Measurements from ENCODE around the gene KRTAP4-16.
"Not testable (repeated sequence)": the region's sequence is repeated elsewhere in the genome, so short reads cannot be mapped to it uniquely, and the experiment has no call there.

The KRTAP4-16 gene

DNA sequence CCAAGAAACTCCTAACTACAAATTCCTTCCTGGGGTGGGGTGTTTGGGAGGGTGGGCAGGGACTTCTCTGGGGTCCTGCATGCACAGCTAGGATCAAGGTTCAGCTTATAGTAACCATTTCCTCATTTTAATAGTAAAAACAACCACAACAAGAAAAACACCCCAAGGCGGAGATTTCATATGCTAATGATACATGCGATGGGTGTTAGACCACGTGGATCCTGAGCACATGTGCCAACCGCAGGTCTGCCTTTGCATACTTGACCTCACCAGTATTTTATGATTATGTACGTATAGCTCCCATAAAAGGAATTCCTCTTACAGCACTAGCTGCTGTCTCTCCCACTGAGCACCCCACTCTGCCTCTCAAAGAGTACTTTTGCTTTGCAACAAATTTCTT lies 14.3 kb upstream of the KRTAP4-16 start:
- DNase-seq (ENCODE audit: low spot score) = no peak
- TF ChIP-seq, protein P1, sequence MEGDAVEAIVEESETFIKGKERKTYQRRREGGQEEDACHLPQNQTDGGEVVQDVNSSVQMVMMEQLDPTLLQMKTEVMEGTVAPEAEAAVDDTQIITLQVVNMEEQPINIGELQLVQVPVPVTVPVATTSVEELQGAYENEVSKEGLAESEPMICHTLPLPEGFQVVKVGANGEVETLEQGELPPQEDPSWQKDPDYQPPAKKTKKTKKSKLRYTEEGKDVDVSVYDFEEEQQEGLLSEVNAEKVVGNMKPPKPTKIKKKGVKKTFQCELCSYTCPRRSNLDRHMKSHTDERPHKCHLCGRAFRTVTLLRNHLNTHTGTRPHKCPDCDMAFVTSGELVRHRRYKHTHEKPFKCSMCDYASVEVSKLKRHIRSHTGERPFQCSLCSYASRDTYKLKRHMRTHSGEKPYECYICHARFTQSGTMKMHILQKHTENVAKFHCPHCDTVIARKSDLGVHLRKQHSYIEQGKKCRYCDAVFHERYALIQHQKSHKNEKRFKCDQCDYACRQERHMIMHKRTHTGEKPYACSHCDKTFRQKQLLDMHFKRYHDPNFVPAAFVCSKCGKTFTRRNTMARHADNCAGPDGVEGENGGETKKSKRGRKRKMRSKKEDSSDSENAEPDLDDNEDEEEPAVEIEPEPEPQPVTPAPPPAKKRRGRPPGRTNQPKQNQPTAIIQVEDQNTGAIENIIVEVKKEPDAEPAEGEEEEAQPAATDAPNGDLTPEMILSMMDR (IDR thresholded peaks at IDR 0.05; ENCODE audit: extremely low read depth, insufficient read depth, missing control alignments) = no peak
- in situ Hi-C loops (cut with MboI; ENCODE audit: low pct_unique_long_range_greater_than_20kb, low sequenced_read_pairs, unreplicated experiment) = no loop called here

- in situ Hi-C loops (cut with MboI; ENCODE audit: low pct_unique_long_range_greater_than_20kb, low sequenced_read_pairs, unreplicated experiment) = no loop called here
- TF ChIP-seq, protein P1 (IDR thresholded peaks at IDR 0.05; ENCODE audit: extremely low read depth, insufficient read depth, missing control alignments) = no peak
These were observed 9.3 kb upstream of the KRTAP4-16 start for GRCh38 chr17:41111151-41111885.

GRCh38 chr17:41108728-41109386 lies 6.8 kb upstream of the KRTAP4-16 start:
- DNase-seq (ENCODE audit: low spot score); in situ Hi-C loops (cut with MboI; ENCODE audit: low pct_unique_long_range_greater_than_20kb, low sequenced_read_pairs, unreplicated experiment): not testable (repeated sequence)

More at GRCh38 chr17:41111151-41111885, 9.3 kb upstream of the KRTAP4-16 start:
- no peak for DNase-seq (ENCODE audit: low spot score)

DNA sequence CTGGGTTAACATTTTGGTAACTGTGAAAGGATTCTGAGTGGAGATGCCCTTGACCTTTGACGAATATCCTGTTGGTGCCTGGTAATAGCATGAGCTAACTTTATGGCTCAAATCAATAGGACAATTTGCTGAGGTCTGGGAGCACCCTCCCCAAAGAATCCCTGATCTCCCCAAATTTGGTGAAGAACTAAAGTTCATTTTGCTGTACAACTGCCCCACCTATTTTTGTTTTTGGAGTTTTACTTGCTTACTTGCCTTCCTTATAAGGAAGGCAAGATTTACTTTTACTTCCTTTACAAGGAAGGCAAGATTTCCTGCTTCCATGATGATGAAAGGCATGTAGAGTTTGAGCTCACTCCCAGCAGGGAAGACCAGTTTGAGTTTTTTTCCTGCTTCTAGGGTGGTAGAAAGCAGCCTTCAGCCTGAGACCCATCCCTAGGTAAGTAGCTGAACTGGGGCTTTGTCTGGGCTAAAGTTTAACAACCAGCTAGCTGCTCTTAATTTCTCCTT lies 6.0 kb upstream of the KRTAP4-16 start:
- TF ChIP-seq, protein P1 (IDR thresholded peaks at IDR 0.05; ENCODE audit: extremely low read depth, insufficient read depth, missing control alignments) = no peak
- no peak for DNase-seq (ENCODE audit: low spot score)
- in situ Hi-C loops (cut with MboI; ENCODE audit: low pct_unique_long_range_greater_than_20kb, low sequenced_read_pairs, unreplicated experiment) = no loop called here

DNA sequence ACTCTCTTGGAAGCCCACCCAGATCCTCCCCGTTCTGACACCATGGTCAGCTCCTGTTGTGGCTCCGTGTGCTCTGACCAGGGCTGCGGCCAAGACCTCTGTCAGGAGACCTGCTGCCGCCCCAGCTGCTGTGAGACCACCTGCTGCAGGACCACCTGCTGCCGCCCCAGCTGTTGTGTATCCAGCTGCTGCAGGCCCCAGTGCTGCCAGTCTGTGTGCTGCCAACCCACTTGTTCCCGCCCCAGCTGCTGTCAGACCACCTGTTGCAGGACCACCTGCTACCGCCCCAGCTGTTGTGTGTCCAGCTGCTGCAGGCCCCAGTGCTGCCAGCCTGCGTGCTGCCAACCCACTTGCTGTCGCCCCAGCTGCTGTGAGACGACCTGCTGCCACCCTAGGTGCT lies 3.3 kb upstream of the KRTAP4-16 start, which contains the start of gene KRTAP4-9:
Gene KRTAP4-9, plus strand, starts transcription at position 43 of the 400 bp plus-strand sequence. Its CDS starts 0 bp downstream, at position 43.
- in situ Hi-C loops (cut with MboI; ENCODE audit: low pct_unique_long_range_greater_than_20kb, low sequenced_read_pairs, unreplicated experiment); DNase-seq (ENCODE audit: low spot score): not testable (repeated sequence)

- DNase-seq (ENCODE audit: low spot score) = not testable (repeated sequence)
These were observed 2.5 kb upstream of the KRTAP4-16 start for GRCh38 chr17:41104386-41105038.

GRCh38 chr17:41103896-41104295 lies 1.9 kb upstream of the KRTAP4-16 start:
- in situ Hi-C loops (cut with MboI; ENCODE audit: low pct_unique_long_range_greater_than_20kb, low sequenced_read_pairs, unreplicated experiment) = no loop called here
- DNase-seq (ENCODE audit: low spot score) = no peak
- TF ChIP-seq, protein P1 (IDR thresholded peaks at IDR 0.05; ENCODE audit: extremely low read depth, insufficient read depth, missing control alignments) = no peak

More at GRCh38 chr17:41104386-41105038, 2.5 kb upstream of the KRTAP4-16 start:
- in situ Hi-C loops (cut with MboI; ENCODE audit: low pct_unique_long_range_greater_than_20kb, low sequenced_read_pairs, unreplicated experiment) = not testable (repeated sequence)

DNA sequence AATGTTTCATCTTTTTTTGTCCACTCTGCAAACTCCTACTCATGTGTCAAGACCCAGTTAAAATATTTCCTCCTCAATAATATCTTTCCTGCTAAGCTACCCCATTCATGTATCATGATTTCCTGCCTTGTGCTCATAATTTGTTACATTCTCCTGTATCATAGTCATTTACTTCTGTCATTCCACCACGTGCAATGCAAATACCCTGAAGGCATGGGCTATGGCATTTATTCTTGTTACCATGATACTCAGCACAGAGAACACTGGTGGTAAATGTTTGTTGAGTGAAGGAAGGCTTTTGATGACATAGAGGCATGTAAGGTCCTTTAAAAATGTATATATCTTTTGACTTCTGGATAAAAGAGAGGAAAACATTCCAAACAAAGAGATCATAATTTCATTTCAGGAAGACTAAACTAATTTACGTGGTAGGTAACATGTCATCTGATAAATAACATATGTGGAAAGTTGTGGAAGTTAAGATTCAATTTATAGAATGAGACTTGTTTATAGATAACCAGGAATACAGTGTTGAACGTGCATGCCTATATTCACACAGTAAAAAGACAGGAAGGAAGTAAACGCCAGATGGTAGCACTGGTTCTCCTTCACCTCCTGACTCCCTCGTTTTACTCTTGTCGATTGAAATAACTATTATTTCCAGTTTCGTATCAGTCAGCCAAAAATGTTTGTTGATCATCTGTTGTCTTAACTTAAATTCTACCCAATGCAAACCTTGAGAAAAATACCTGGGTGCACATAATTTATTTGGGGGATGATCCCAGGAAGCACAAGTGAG lies 2.1 kb downstream of the KRTAP4-16 start:
- in situ Hi-C loops (cut with MboI; ENCODE audit: low pct_unique_long_range_greater_than_20kb, low sequenced_read_pairs, unreplicated experiment); DNase-seq (ENCODE audit: low spot score): not testable (repeated sequence)

All from GM13977 (cell line).